ENCODE results near the gene EDN3. TPM values are rescaled to one million over a fixed set of nuclear protein-coding genes. Genes with fewer than 3 reads are reported as not detected.

Gene EDN3
- polyA plus RNA-seq, 1 donor (not counting 4 experiments of a cell fraction or from before 2014, with no cell fraction given), result not detected

GRCh38 chr20:59309218-59309617 lies 8.8 kb downstream of the EDN3 start:
- H3K36me3 ChIP-seq (ENCODE audit: control insufficient read depth in 2 of 2, extremely low read depth in 1 of 2, insufficient read depth in 2 of 2, low read length in 2 of 2), result no peaks in the 10 kb centered on the region
- DNase-seq (ENCODE audit: low read depth, low spot score), result no peak
- H3K27ac ChIP-seq (ENCODE audit: control insufficient read depth, insufficient read depth, low read length), result no peak overlapping the region
- dilution Hi-C loops (cut with MboI; ENCODE audit: extremely low pct_ligation_motif_present, low sequenced_read_pairs), result no loop called here
- no peaks in the 10 kb centered on the region for H3K79me2 ChIP-seq (ENCODE audit: control insufficient read depth, insufficient read depth, low read length)
- no peak overlapping the region for H3K4me3 ChIP-seq (ENCODE audit: control insufficient read depth in 2 of 3, extremely low read depth in 1 of 3, insufficient read depth in 2 of 3, low read depth in 1 of 3, low read length in 3 of 3)
- H3K4me2 ChIP-seq (ENCODE audit: control insufficient read depth, extremely low read depth, insufficient read depth, low read depth, low read length), result no peak overlapping the region
- TF ChIP-seq CTCF (optimal IDR thresholded peaks at IDR 0.05 in 1 of 3, IDR thresholded peaks at IDR 0.05 in 1 of 3, conservative IDR thresholded peaks at IDR 0.05 in 1 of 3; ENCODE audit: extremely low read depth in 1 of 3, insufficient read depth in 2 of 3, low read length in 3 of 3) (no peak), EZH2 (IDR thresholded peaks at IDR 0.05; ENCODE audit: low read length) (no peak)
- no peaks in the 10 kb centered on the region for H4K20me1 ChIP-seq (ENCODE audit: control insufficient read depth, extremely low read depth, insufficient read depth, low read length)
- no peak for FAIRE-seq
- no peak overlapping the region for H2AFZ ChIP-seq (ENCODE audit: control insufficient read depth, low read length)
- H3K9me3 ChIP-seq (ENCODE audit: control insufficient read depth, low read depth, low read length), result no peaks in the 10 kb centered on the region
- H3K27me3 ChIP-seq (ENCODE audit: control insufficient read depth, extremely low read depth, insufficient read depth, low read length), result no peaks in the 10 kb centered on the region
- no peaks in the 10 kb centered on the region for H3K4me1 ChIP-seq (ENCODE audit: control insufficient read depth, extremely low read depth, insufficient read depth, low read length)
- no peaks in the 10 kb centered on the region for H3K9me1 ChIP-seq (ENCODE audit: control insufficient read depth, extremely low read depth, insufficient read depth, low read length)
- H3K9ac ChIP-seq (ENCODE audit: control insufficient read depth, extremely low read depth, insufficient read depth, low read length), result no peak overlapping the region

GRCh38 chr20:59314997-59315396 lies 14.6 kb downstream of the EDN3 start:
- no peak overlapping the region for H2AFZ ChIP-seq (ENCODE audit: control insufficient read depth, low read length)
- dilution Hi-C loops (cut with MboI; ENCODE audit: extremely low pct_ligation_motif_present, low sequenced_read_pairs), result no loop called here
- H3K9ac ChIP-seq (ENCODE audit: control insufficient read depth, extremely low read depth, insufficient read depth, low read length), result no peak overlapping the region
- H4K20me1 ChIP-seq (ENCODE audit: control insufficient read depth, extremely low read depth, insufficient read depth, low read length), result no peaks in the 10 kb centered on the region
- H3K4me2 ChIP-seq (ENCODE audit: control insufficient read depth, extremely low read depth, insufficient read depth, low read depth, low read length), result no peak overlapping the region
- FAIRE-seq (no peak), DNase-seq (ENCODE audit: low read depth, low spot score) (no peak)
- TF ChIP-seq CTCF (optimal IDR thresholded peaks at IDR 0.05 in 1 of 3, IDR thresholded peaks at IDR 0.05 in 1 of 3, conservative IDR thresholded peaks at IDR 0.05 in 1 of 3; ENCODE audit: extremely low read depth in 1 of 3, insufficient read depth in 2 of 3, low read length in 3 of 3) (no peak), EZH2 (IDR thresholded peaks at IDR 0.05; ENCODE audit: low read length) (no peak)
- H3K4me3 ChIP-seq (ENCODE audit: control insufficient read depth in 2 of 3, extremely low read depth in 1 of 3, insufficient read depth in 2 of 3, low read depth in 1 of 3, low read length in 3 of 3), result no peak overlapping the region
- H3K4me1 ChIP-seq (ENCODE audit: control insufficient read depth, extremely low read depth, insufficient read depth, low read length), result no peaks in the 10 kb centered on the region
- no peaks in the 10 kb centered on the region for H3K9me3 ChIP-seq (ENCODE audit: control insufficient read depth, low read depth, low read length)
- H3K27ac ChIP-seq (ENCODE audit: control insufficient read depth, insufficient read depth, low read length), result no peak overlapping the region
- no peaks in the 10 kb centered on the region for H3K9me1 ChIP-seq (ENCODE audit: control insufficient read depth, extremely low read depth, insufficient read depth, low read length)
- H3K36me3 ChIP-seq (ENCODE audit: control insufficient read depth in 2 of 2, extremely low read depth in 1 of 2, insufficient read depth in 2 of 2, low read length in 2 of 2), result no peaks in the 10 kb centered on the region
- no peaks in the 10 kb centered on the region for H3K79me2 ChIP-seq (ENCODE audit: control insufficient read depth, insufficient read depth, low read length)
- H3K27me3 ChIP-seq (ENCODE audit: control insufficient read depth, extremely low read depth, insufficient read depth, low read length), result no peaks in the 10 kb centered on the region

Measured in keratinocyte (primary cell).